SK-N-SH treated with all-trans-retinoic acid at 6 μM for 48 hours (cell line): ENCODE data around the gene GRID1.

ENCODE experiments used
- ATAC-seq: fragments of 200-7000 bp; cut with Tn5 transposase; 3 replicates; pipeline ENCODE4 v1.9.1; 2020; ENCODE audit warnings: mild to moderate bottlenecking, moderate library complexity
- ARNTL ChIP-seq: fragments of 450-650 bp; formaldehyde crosslinking; IDR thresholded peaks from 2 replicates; pipeline ENCODE4 v1.5.0; 2020; ENCODE audit warnings: low read depth, mild to moderate bottlenecking, moderate library complexity, borderline replicate concordance
- BACH2 ChIP-seq: fragments of 250-450 bp; sonication (Bioruptor Pico); IDR thresholded peaks from 2 replicates; pipeline ENCODE4 v1.9.0; 2021; ENCODE audit warnings: mild to moderate bottlenecking, borderline replicate concordance
- CSDC2 ChIP-seq: fragments of 250-450 bp; sonication (Bioruptor Pico); IDR thresholded peaks from 2 replicates; pipeline ENCODE4 v1.5.0; 2020; ENCODE audit warnings: mild to moderate bottlenecking, moderate library complexity
- ESRRG ChIP-seq: fragments of 250-450 bp; sonication (Bioruptor Pico); IDR thresholded peaks from 2 replicates; pipeline ENCODE4 v1.6.1; 2021; ENCODE audit warnings: mild to moderate bottlenecking
- GLIS3 ChIP-seq: fragments of 250-450 bp; sonication (Bioruptor Pico); IDR thresholded peaks from 2 replicates; pipeline ENCODE4 v1.5.0; 2020; ENCODE audit warnings: mild to moderate bottlenecking, moderate library complexity
- ISL1 ChIP-seq: fragments of 250-450 bp; sonication (Bioruptor Pico); IDR thresholded peaks from 2 replicates; pipeline ENCODE4 v2.1.2; 2022; ENCODE audit warnings: mild to moderate bottlenecking, moderate library complexity
- OSR1 ChIP-seq: fragments of 250-450 bp; sonication (Bioruptor Pico); IDR thresholded peaks from 2 replicates; pipeline ENCODE4 v1.8.0; 2022; ENCODE audit warnings: moderate library complexity, mild to moderate bottlenecking, inconsistent platforms
- PPARA ChIP-seq: fragments of 250-450 bp; sonication (Bioruptor Pico); IDR thresholded peaks from 2 replicates; pipeline ENCODE4 v1.5.0; 2020; ENCODE audit warnings: mild to moderate bottlenecking, borderline replicate concordance
- RARB ChIP-seq: fragments of 250-450 bp; sonication (Bioruptor Pico); IDR thresholded peaks from 2 replicates; pipeline ENCODE4 v1.8.0; 2021; ENCODE audit warnings: mild to moderate bottlenecking, moderate library complexity
- SNAI2 ChIP-seq: fragments of 250-450 bp; sonication (Bioruptor Pico); IDR thresholded peaks from 2 replicates; pipeline ENCODE4 v1.5.0; 2020; ENCODE audit warnings: mild to moderate bottlenecking, moderate library complexity
- TCF4 ChIP-seq: fragments of 250-450 bp; sonication (Bioruptor Pico); IDR thresholded peaks from 2 replicates; pipeline ENCODE4 v1.8.0; 2021; ENCODE audit warnings: mild to moderate bottlenecking, moderate library complexity, borderline replicate concordance
- TOX ChIP-seq: fragments of 250-450 bp; sonication (Bioruptor Pico); IDR thresholded peaks from 2 replicates; pipeline ENCODE4 v1.8.0; 2021; ENCODE audit warnings: mild to moderate bottlenecking, moderate library complexity, borderline replicate concordance
- ZC3H10 ChIP-seq: fragments of 250-450 bp; sonication (Bioruptor Pico); IDR thresholded peaks from 2 replicates; pipeline ENCODE4 v1.5.1; 2021; ENCODE audit warnings: mild to moderate bottlenecking, moderate library complexity
- ZFP3 ChIP-seq: fragments of 250-450 bp; sonication (Bioruptor Pico); IDR thresholded peaks from 2 replicates; pipeline ENCODE4 v1.5.0; 2020; ENCODE audit warnings: mild to moderate bottlenecking, moderate library complexity
- ZFP30 ChIP-seq: fragments of 450-650 bp; formaldehyde crosslinking; IDR thresholded peaks from 2 replicates; pipeline ENCODE4 v1.5.0; 2022; ENCODE audit warnings: mild to moderate bottlenecking, moderate library complexity
- ZNF565 ChIP-seq: fragments of 450-650 bp; formaldehyde crosslinking; conservative IDR thresholded peaks from 2 replicates; pipeline ENCODE4 v1.5.0; 2020; ENCODE audit warnings: low read depth, mild to moderate bottlenecking, moderate library complexity
- ZNF70 ChIP-seq: fragments of 450-650 bp; formaldehyde crosslinking; IDR thresholded peaks from 2 replicates; pipeline ENCODE4 v1.5.0; 2020; ENCODE audit warnings: mild to moderate bottlenecking, moderate library complexity
- ZNF8 ChIP-seq: fragments of 450-650 bp; formaldehyde crosslinking; IDR thresholded peaks from 2 replicates; pipeline ENCODE4 v1.5.0; 2020; ENCODE audit warnings: mild to moderate bottlenecking, moderate library complexity
- TF ChIP-seq, protein P1 (sequence below): fragments of 250-450 bp; sonication (Bioruptor Pico); IDR thresholded peaks from 2 replicates; pipeline ENCODE4 v1.8.0; 2021; ENCODE audit warnings: low read depth, mild to moderate bottlenecking, moderate library complexity, borderline replicate concordance
- TF ChIP-seq, protein P2 (sequence below): fragments of 250-450 bp; sonication (Bioruptor Pico); IDR thresholded peaks from 2 replicates; pipeline ENCODE4 v1.5.1; 2020; ENCODE audit warnings: low read depth, mild to moderate bottlenecking, moderate library complexity
- TF ChIP-seq, protein P3 (sequence below): fragments of 250-450 bp; sonication (Bioruptor Pico); IDR thresholded peaks from 2 replicates; pipeline ENCODE4 v1.8.0; 2020; ENCODE audit warnings: mild to moderate bottlenecking, moderate library complexity, borderline replicate concordance
- TF ChIP-seq, protein P4 (sequence below): fragments of 250-450 bp; sonication (Bioruptor Pico); IDR thresholded peaks from 2 replicates; pipeline ENCODE4 v1.5.0; 2020; ENCODE audit warnings: mild to moderate bottlenecking, moderate library complexity

The GRID1 gene

DNA sequence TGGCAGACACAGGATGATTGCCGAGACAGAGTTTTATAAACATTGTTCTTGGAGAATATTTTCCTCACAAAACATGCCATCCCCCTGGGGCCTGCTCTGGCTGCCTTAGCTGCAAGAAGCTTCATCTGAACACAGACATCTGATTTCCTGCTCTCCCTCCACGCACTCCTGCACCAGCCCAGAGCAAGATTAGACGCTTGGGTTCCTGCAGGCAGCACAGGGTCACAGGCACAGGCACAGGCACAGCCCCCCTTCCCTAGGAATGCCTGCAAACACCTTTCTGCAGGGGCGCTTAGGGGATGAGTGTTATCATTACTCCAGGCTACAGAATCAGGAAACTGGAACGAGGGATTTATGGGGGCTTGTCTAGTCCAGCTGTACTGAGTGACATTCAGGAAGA is 450.3 kb downstream of the GRID1 start:
- ATAC-seq: no peak; the same call in 2 of the 3 replicates
- TF ChIP-seq ISL1 (no peak), GLIS3 (CRISPR knock-in tag) (no peak), ZFP30 (no peak), ZC3H10 (no peak), CSDC2 (CRISPR knock-in tag) (no peak), ESRRG (CRISPR knock-in tag) (no peak), ZNF8 (CRISPR knock-in tag) (no peak), TCF4 (CRISPR knock-in tag) (no peak), PPARA (CRISPR knock-in tag) (no peak), TOX (CRISPR knock-in tag) (no peak), RARB (CRISPR knock-in tag) (no peak), ARNTL (CRISPR knock-in tag) (no peak), BACH2 (CRISPR knock-in tag) (no peak), SNAI2 (CRISPR knock-in tag) (no peak)
- TF ChIP-seq, protein P1, sequence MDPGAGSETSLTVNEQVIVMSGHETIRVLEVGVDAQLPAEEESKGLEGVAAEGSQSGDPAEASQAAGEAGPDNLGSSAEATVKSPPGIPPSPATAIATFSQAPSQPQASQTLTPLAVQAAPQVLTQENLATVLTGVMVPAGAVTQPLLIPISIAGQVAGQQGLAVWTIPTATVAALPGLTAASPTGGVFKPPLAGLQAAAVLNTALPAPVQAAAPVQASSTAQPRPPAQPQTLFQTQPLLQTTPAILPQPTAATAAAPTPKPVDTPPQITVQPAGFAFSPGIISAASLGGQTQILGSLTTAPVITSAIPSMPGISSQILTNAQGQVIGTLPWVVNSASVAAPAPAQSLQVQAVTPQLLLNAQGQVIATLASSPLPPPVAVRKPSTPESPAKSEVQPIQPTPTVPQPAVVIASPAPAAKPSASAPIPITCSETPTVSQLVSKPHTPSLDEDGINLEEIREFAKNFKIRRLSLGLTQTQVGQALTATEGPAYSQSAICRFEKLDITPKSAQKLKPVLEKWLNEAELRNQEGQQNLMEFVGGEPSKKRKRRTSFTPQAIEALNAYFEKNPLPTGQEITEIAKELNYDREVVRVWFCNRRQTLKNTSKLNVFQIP (CRISPR knock-in tag): no peak
- TF ChIP-seq, protein P2, sequence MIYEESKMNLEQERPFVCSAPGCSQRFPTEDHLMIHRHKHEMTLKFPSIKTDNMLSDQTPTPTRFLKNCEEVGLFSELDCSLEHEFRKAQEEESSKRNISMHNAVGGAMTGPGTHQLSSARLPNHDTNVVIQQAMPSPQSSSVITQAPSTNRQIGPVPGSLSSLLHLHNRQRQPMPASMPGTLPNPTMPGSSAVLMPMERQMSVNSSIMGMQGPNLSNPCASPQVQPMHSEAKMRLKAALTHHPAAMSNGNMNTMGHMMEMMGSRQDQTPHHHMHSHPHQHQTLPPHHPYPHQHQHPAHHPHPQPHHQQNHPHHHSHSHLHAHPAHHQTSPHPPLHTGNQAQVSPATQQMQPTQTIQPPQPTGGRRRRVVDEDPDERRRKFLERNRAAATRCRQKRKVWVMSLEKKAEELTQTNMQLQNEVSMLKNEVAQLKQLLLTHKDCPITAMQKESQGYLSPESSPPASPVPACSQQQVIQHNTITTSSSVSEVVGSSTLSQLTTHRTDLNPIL (CRISPR knock-in tag): no peak
- TF ChIP-seq, protein P3, sequence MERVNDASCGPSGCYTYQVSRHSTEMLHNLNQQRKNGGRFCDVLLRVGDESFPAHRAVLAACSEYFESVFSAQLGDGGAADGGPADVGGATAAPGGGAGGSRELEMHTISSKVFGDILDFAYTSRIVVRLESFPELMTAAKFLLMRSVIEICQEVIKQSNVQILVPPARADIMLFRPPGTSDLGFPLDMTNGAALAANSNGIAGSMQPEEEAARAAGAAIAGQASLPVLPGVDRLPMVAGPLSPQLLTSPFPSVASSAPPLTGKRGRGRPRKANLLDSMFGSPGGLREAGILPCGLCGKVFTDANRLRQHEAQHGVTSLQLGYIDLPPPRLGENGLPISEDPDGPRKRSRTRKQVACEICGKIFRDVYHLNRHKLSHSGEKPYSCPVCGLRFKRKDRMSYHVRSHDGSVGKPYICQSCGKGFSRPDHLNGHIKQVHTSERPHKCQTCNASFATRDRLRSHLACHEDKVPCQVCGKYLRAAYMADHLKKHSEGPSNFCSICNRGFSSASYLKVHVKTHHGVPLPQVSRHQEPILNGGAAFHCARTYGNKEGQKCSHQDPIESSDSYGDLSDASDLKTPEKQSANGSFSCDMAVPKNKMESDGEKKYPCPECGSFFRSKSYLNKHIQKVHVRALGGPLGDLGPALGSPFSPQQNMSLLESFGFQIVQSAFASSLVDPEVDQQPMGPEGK (CRISPR knock-in tag): no peak
- TF ChIP-seq, protein P4, sequence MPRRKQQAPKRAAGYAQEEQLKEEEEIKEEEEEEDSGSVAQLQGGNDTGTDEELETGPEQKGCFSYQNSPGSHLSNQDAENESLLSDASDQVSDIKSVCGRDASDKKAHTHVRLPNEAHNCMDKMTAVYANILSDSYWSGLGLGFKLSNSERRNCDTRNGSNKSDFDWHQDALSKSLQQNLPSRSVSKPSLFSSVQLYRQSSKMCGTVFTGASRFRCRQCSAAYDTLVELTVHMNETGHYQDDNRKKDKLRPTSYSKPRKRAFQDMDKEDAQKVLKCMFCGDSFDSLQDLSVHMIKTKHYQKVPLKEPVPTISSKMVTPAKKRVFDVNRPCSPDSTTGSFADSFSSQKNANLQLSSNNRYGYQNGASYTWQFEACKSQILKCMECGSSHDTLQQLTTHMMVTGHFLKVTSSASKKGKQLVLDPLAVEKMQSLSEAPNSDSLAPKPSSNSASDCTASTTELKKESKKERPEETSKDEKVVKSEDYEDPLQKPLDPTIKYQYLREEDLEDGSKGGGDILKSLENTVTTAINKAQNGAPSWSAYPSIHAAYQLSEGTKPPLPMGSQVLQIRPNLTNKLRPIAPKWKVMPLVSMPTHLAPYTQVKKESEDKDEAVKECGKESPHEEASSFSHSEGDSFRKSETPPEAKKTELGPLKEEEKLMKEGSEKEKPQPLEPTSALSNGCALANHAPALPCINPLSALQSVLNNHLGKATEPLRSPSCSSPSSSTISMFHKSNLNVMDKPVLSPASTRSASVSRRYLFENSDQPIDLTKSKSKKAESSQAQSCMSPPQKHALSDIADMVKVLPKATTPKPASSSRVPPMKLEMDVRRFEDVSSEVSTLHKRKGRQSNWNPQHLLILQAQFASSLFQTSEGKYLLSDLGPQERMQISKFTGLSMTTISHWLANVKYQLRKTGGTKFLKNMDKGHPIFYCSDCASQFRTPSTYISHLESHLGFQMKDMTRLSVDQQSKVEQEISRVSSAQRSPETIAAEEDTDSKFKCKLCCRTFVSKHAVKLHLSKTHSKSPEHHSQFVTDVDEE (CRISPR knock-in tag): no peak
- TF ChIP-seq, all 23 proteins: peak for 0

DNA sequence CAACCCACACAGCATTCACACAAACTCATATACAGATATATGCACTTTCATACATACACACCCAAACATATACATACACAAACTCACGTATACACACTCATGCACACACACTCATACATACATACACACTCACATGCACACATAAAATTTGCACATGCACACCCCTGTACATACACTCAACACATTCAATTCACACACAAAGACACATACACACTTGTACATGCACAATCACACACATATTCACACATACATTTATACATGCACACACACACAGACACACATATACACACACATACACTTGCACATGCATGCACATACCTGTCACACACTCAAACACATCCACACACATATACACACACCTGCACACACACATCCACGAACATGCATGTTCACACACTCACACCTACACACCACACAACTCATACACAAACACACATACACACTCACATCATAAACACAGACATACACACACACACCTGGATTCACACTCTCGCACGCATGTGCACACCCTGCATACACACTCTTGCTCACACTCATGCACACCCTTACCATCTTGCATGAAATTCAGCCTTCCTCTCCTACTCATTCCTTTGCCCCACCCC is 451.2 kb downstream of the GRID1 start:
- TF ChIP-seq, protein P2 (CRISPR knock-in tag): no peak
- TF ChIP-seq ZNF565 (CRISPR knock-in tag) (no peak), ZFP30 (no peak), ZFP3 (CRISPR knock-in tag) (no peak), SNAI2 (CRISPR knock-in tag) (no peak)
- TF ChIP-seq, all 23 proteins: peak for 0
- ATAC-seq: no peak

DNA sequence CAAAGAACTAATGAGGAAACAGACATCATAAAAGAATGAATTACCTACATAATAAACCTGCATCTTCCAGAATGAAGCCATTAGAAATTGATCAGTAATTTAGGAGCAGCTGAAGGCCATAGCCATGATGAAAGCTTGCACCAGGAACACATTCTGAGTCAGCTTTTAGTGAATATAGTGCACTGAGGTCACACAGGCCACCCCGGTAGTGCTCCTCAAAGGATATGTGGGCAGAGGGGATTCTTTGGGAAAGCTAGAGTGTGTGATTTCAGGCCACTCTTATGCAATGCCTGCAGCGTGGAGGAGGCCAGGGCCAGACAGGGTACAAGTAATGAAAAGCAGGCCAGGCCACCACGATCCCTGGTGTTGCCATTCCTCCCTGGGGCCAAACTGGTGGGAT is 451.9 kb downstream of the GRID1 start:
- ATAC-seq: no peak
- TF ChIP-seq TOX (CRISPR knock-in tag) (no peak), ISL1 (no peak), ARNTL (CRISPR knock-in tag) (no peak), ZNF70 (no peak), TCF4 (CRISPR knock-in tag) (no peak), PPARA (CRISPR knock-in tag) (no peak), ZNF8 (CRISPR knock-in tag) (no peak), ZC3H10 (no peak), OSR1 (CRISPR knock-in tag) (no peak), RARB (CRISPR knock-in tag) (no peak), SNAI2 (CRISPR knock-in tag) (no peak), BACH2 (CRISPR knock-in tag) (no peak)
- TF ChIP-seq, protein P1 (CRISPR knock-in tag): no peak
- TF ChIP-seq, protein P3 (CRISPR knock-in tag): no peak
